Right lobe of liver (tissue), 6 donors: ENCODE results near the gene CYTH3. TPM values are rescaled to one million over a fixed set of nuclear protein-coding genes. Genes with fewer than 3 reads are reported as not detected.

Experiments
- ATAC-seq, 4 donors: fragments of 200-7000 bp; cut with Tn5 transposase; one replicate each; pipeline ENCODE4 v1.9.1; 2020; ENCODE audit warnings: mild to moderate bottlenecking in 4 of 4, moderate library complexity in 4 of 4
- DNase-seq, 3 donors: peaks; one replicate each; pipeline ENCODE4 v3.0.0-alpha.2; 2020
- H3K27ac ChIP-seq, 3 donors: fragments of 200-600 bp; one replicate each; pipeline ENCODE4 v1.8.0; 2022
- H3K27me3 ChIP-seq, 2 donors: fragments of 200-600 bp; one replicate each; pipeline ENCODE4 v1.8.0; 2022
- H3K36me3 ChIP-seq, 4 donors: fragments of 200-600 bp; sonication (generic) in 1 of 4; one replicate each; pipeline versions ENCODE4 v1.5.1 to v1.8.0; 2017 to 2022; ENCODE audit warnings: control low read depth in 1 of 4
- H3K4me1 ChIP-seq, 4 donors: fragments of 200-600 bp; sonication (generic) in 1 of 4; one replicate each; pipeline versions ENCODE4 v1.5.1 to v1.8.0; 2017 to 2022; ENCODE audit warnings: control low read depth in 1 of 4
- H3K4me3 ChIP-seq, 3 donors: fragments of 200-600 bp; one replicate each; pipeline ENCODE4 v1.8.0; 2022
- H3K9me3 ChIP-seq, 4 donors: fragments of 200-600 bp; sonication (generic) in 1 of 4; one replicate each; pipeline versions ENCODE4 v1.5.1 to v1.8.0; 2017 to 2022; ENCODE audit warnings: control low read depth in 1 of 4
- CTCF ChIP-seq, 4 donors: fragments of 200-600 bp in 3 of 4; fragments of 450-650 bp in 1 of 4; IDR thresholded peaks; one replicate each; pipeline versions ENCODE4 v1.5.1 to v1.8.0; 2016 to 2022; ENCODE audit warnings: antibody characterized with exemption in 4 of 4, mild to moderate bottlenecking in 2 of 4
- POLR2A ChIP-seq: fragments of 450-650 bp; IDR thresholded peaks from one replicate; pipeline ENCODE4 v1.6.1; 2017; ENCODE audit warnings: antibody characterized with exemption, mild to moderate bottlenecking
- WGBS: methylation state at CpG from one replicate; pipeline ENCODE4 v1.1.6; 2018; ENCODE audit warnings: low coverage, low lambda C conversion rate; ENCODE audit not compliant: insufficient coverage; ENCODE audit errors: missing lambda C conversion rate; 5-methylcytosine and 5-hydroxymethylcytosine counted together
- intact Hi-C, 2 donors: fragments of 100-400 bp; cut with DNase I; formaldehyde crosslinking; loops; one replicate each; pipeline versions ENCODE4 v1.11.2 to v1.14.1; 2022
- total RNA-seq, 6 experiments: library from RNA; depleted of rRNA in 2 of 6; stranded (reverse); fragments of >200 nt in 2 of 6; fragmentation: NEBNext Ultra II Directional in 3 of 6; extraction: Animal tissue kit (Norgen Biotek cat#: 25700) in 3 of 6; gene quantifications; one replicate each; pipeline versions ENCODE4 v1.1.0 to v1.2.4, GENCODE V29; 2016 to 2023
- donor health status: DM: no; HTN: yes; CAD: no.
- donor health status: DM: no; HTN: no; CAD: no.
- donor health status: DM: no; HTN: no; CAD: no.
- donor health status: DM: no; HTN: yes; CAD: no.
- donor health status: DM: no; HTN: yes; CAD: no.

CYTH3 gene
- total RNA-seq, 6 experiments from 2014 or later = 2.7 to 6.6 (median 4.1) TPM

GRCh38 chr7:6235029-6235871, 37.2 kb downstream of the CYTH3 start:
- intact Hi-C loops = no loop called here
- H3K27ac ChIP-seq = no peak overlapping the region
- no peaks in the 10 kb centered on the region for H3K4me1 ChIP-seq
- DNase-seq (no peak), ATAC-seq (no peak)
- no peaks in the 10 kb centered on the region for H3K36me3 ChIP-seq
- H3K9me3 ChIP-seq = no peaks in the 10 kb centered on the region
- no peak overlapping the region for H3K4me3 ChIP-seq
- no peaks in the 10 kb centered on the region for H3K27me3 ChIP-seq
- TF ChIP-seq CTCF (IDR thresholded peaks at IDR 0.05) (no peak), POLR2A (no peak)
- WGBS = 94% methylated on average over 13 of the region's 16 CpGs

- WGBS = 63% methylated on average over 3 of the region's 6 CpGs
- no peak overlapping the region for H3K4me3 ChIP-seq
- DNase-seq = no peak
- H3K36me3 ChIP-seq = no peaks in the 10 kb centered on the region
- no peaks in the 10 kb centered on the region for H3K4me1 ChIP-seq
- intact Hi-C loops = no loop called here
- no peaks in the 10 kb centered on the region for H3K9me3 ChIP-seq
- TF ChIP-seq POLR2A = no peak
- TF ChIP-seq CTCF (IDR thresholded peaks at IDR 0.05) = no peak
- H3K27ac ChIP-seq = no peak overlapping the region
- no peaks in the 10 kb centered on the region for H3K27me3 ChIP-seq
- ATAC-seq = no peak
Observed at GRCh38 chr7:6234384-6234783, 38.0 kb downstream of the CYTH3 start.

DNA sequence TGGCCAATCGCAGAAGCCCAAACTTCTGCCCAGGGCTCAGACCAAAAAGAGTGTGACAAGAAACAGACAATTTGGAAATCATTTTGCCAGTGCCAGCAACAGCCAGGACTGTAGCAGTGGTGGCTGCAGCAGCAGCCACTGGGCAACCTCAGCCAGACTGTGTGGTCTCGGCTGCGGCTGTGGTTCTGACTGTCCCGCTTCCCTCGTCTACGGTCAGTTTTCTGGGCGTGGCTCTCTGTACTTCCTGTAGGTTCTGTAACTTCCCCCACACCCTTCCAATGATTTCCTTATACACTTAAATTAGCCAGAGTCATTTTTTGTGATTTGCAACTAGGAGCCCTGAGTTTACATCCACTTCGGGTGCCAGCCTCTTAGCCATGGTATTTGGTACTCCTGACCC, 39.9 kb downstream of the CYTH3 start:
- no peak overlapping the region for H3K4me3 ChIP-seq
- TF ChIP-seq POLR2A (no peak), CTCF (IDR thresholded peaks at IDR 0.05) (no peak)
- no peak overlapping the region for H3K27ac ChIP-seq
- no peaks in the 10 kb centered on the region for H3K27me3 ChIP-seq
- DNase-seq = peak; percentile 40 to 61 (median 51)
- peak; percentile 59 to 72 (median 62) for ATAC-seq
- H3K4me1 ChIP-seq = no peaks in the 10 kb centered on the region
- WGBS = 39% methylated on average over 5 of the region's 8 CpGs
- intact Hi-C loops = no loop called here
- H3K36me3 ChIP-seq = no peaks in the 10 kb centered on the region
- no peaks in the 10 kb centered on the region for H3K9me3 ChIP-seq

DNA sequence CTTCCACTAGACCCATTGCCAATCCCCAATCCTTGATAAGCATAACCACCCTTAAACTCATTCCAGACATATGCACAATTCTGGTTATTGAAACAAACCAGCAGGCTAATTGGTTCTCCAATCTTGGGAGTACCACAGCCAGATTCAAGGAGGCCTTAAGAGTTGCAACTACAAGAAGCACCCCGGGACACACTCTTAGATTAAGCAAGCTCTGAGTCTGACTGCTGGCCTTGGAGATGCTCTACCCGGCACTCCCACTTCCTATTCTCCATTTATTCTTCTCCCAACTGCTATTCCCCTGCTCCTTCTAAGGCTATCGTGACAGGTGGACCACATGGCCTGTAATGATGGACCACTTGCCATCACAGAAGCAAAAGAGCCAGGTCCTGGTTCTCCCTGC, 40.3 kb downstream of the CYTH3 start:
- intact Hi-C loops = no loop called here
- no peaks in the 10 kb centered on the region for H3K27me3 ChIP-seq
- H3K27ac ChIP-seq = no peak overlapping the region

More for the DNA sequence above, 40.3 kb downstream of the CYTH3 start:
- Histone ChIP-seq H3K9me3 (no peaks in the 10 kb centered on the region), H3K4me1 (no peaks in the 10 kb centered on the region), H3K4me3 (no peak overlapping the region), H3K36me3 (no peaks in the 10 kb centered on the region)
- TF ChIP-seq POLR2A = no peak
- TF ChIP-seq CTCF (IDR thresholded peaks at IDR 0.05) = no peak
- 64% methylated on average over 2 of the region's 3 CpGs for WGBS
- DNase-seq = no peak
- ATAC-seq = peak in 1 of 4 donors; percentile 17
